ENCODE data around the gene MIDN. TPM values are rescaled to one million over a fixed set of nuclear protein-coding genes. Genes with fewer than 3 reads are reported as not detected.

The MIDN gene
- total and polyA plus RNA-seq, 10 of the 15 experiments (the other 5 are each of a cell fraction or from before 2014, with no cell fraction given) = 0.38 to 51.5 (median 7.2) TPM

GRCh38 chr19:1269478-1270212, 21.3 kb downstream of the MIDN start (continued):
- TF ChIP-seq E2F8 (IDR thresholded peaks at IDR 0.05; ENCODE audit: low read depth, partially characterized antibody) (peak; percentile 48), HSF1 (IDR thresholded peaks at IDR 0.05; ENCODE audit: low read depth, low read length) (no peak)

- SMC1A ChIA-PET (ENCODE audit: uncharacterized antibody, unreplicated experiment) = interaction anchor here (7.3 kb wide), 1 partner anchor 26 kb away, joined by 172 read pairs; the partner anchor contains the start of gene ATP5F1D
- H2AFZ ChIP-seq (ENCODE audit: control insufficient read depth, low read depth, low read length) = no peak overlapping the region
- in situ Hi-C loops (cut with MboI) = no loop called here
- POLR2A ChIA-PET = interaction anchor here (8.7 kb wide), 1 partner anchor 27 kb away, joined by 184 read pairs; the partner anchor contains the start of gene ATP5F1D
- ATAC-seq = no peak
- RAD21 ChIA-PET (ENCODE audit: unreplicated experiment) = no interaction called here
- peak overlapping the region; percentile 98 for H3K27ac ChIP-seq (ENCODE audit: control insufficient read depth, insufficient read depth)
- FAIRE-seq = no peak
- peaks cover 34 to 35% of the 10 kb centered on the region in 2 experiments for H3K36me3 ChIP-seq (ENCODE audit: control insufficient read depth in 2 of 2, insufficient read depth in 2 of 2, low read length in 1 of 2)
- TF ChIP-seq SMAD5 (IDR thresholded peaks at IDR 0.05; ENCODE audit: low read depth) (0 out of 2 replicates have a peak, but pooled peaks have one; percentile 49), JUND (IDR thresholded peaks at IDR 0.05; ENCODE audit: low read depth, low read length) (no peak), RAD51 (IDR thresholded peaks at IDR 0.05) (no peak), MEF2B (IDR thresholded peaks at IDR 0.05; ENCODE audit: partially characterized antibody, poor library complexity, severe bottlenecking) (peak; percentile 0), E2F4 (IDR thresholded peaks at IDR 0.05; ENCODE audit: low read depth, low read length) (peak; percentile 51; the same call in 1 of the 2 replicates)
- CTCF ChIA-PET = interaction anchor here (4.0 kb wide), 1 partner anchor 26 kb away, joined by 32 read pairs; no protein-coding TSS in a partner anchor
- BruUV-seq (replicated peaks) = no TSS peak
- DNase-seq (ENCODE audit: low read depth, low spot score) = no peak
- H3K4me2 ChIP-seq (ENCODE audit: control insufficient read depth, insufficient read depth) = peak overlapping the region; percentile 99
- under 1% methylated on average over 8 of the region's 8 CpGs for WGBS (ENCODE audit: insufficient coverage, insufficient replicate concordance, low lambda C conversion rate, missing lambda C conversion rate)
- no peaks in the 10 kb centered on the region for H3K27me3 ChIP-seq (replicated peaks in 1 of 2; ENCODE audit: control insufficient read depth in 2 of 2, insufficient read depth in 2 of 2, low read length in 1 of 2)
- H3K4me1 ChIP-seq (ENCODE audit: control insufficient read depth, insufficient read depth, low read length) = peaks cover 41% of the 10 kb centered on the region
- H3K79me2 ChIP-seq (ENCODE audit: control insufficient read depth, insufficient read depth, low read length) = peaks cover 56% of the 10 kb centered on the region
- peak overlapping the region; percentile 98 for H3K9ac ChIP-seq (ENCODE audit: control insufficient read depth, insufficient read depth, low read length)
- peak overlapping the region; percentile 98 for H3K4me3 ChIP-seq
- intact Hi-C loops (cut with micrococcal nuclease; ENCODE audit: unreplicated experiment) = no loop called here
- no peaks in the 10 kb centered on the region for H3K9me3 ChIP-seq (replicated peaks; ENCODE audit: control insufficient read depth, insufficient read depth, low read length)
- H4K20me1 ChIP-seq (ENCODE audit: control insufficient read depth, insufficient read depth) = no peaks in the 10 kb centered on the region; the same call in 1 of the 2 replicates
These were observed 21.9 kb downstream of the MIDN start for GRCh38 chr19:1270213-1270853.

Data from GM12878 (cell line).